ENCODE measurements around the gene TIAL1.

The TIAL1 gene

GRCh38 chr10:119539359-119539825, 57.4 kb downstream of the TIAL1 start:
- Histone ChIP-seq H3K27ac (ENCODE audit: low read depth, low read length) (no peak overlapping the region), H3K4ac (ENCODE audit: low read depth, low read length) (no peak overlapping the region), H3K4me3 (ENCODE audit: low read depth, low read length) (no peak overlapping the region)

GRCh38 chr10:119538632-119539358, 58.0 kb downstream of the TIAL1 start:
- WGBS (ENCODE audit: extremely low coverage, insufficient coverage, insufficient read length) = no CpG with 5 or more reads among the region's 9 CpGs
- DNase-seq = no peak
- H2BK5ac ChIP-seq (ENCODE audit: low read depth, low read length, poor library complexity) = no peak overlapping the region
- H3K27me3 ChIP-seq (ENCODE audit: insufficient read depth, low read length) = peaks cover 29% of the 10 kb centered on the region
- no peak overlapping the region for H3K4me3 ChIP-seq (ENCODE audit: low read depth, low read length)
- H3K23ac ChIP-seq (ENCODE audit: low read length) = no peak overlapping the region
- no peak overlapping the region for H4K12ac ChIP-seq (ENCODE audit: low read depth, low read length)
- H4K8ac ChIP-seq (ENCODE audit: low read depth, low read length) = no peak overlapping the region
- H3K4me2 ChIP-seq (ENCODE audit: low read length) = no peak overlapping the region
- H3K4me1 ChIP-seq (ENCODE audit: control insufficient read depth in 1 of 2, insufficient read depth in 2 of 2, low read length in 2 of 2) = peaks cover 3 to 9% of the 10 kb centered on the region in 2 experiments
- no peak overlapping the region for H2BK12ac ChIP-seq (ENCODE audit: low read length)
- no peak overlapping the region for H2AK5ac ChIP-seq (ENCODE audit: low read length)
- H2BK120ac ChIP-seq (ENCODE audit: insufficient read depth, low read length, poor library complexity) = no peak overlapping the region
- no peak overlapping the region for H3K18ac ChIP-seq (ENCODE audit: low read length)
- H3K4ac ChIP-seq (ENCODE audit: low read depth, low read length) = no peak overlapping the region
- no peaks in the 10 kb centered on the region for H3K36me3 ChIP-seq (ENCODE audit: control insufficient read depth in 1 of 2, insufficient read depth in 2 of 2, low read length in 2 of 2)
- H3K9ac ChIP-seq (ENCODE audit: low read length) = no peak overlapping the region
- H3K27ac ChIP-seq (ENCODE audit: low read depth, low read length) = no peak overlapping the region
- H3K14ac ChIP-seq (ENCODE audit: low read length) = no peak overlapping the region
- no peak overlapping the region for H2AFZ ChIP-seq (ENCODE audit: insufficient read depth, low read length, poor library complexity)
- H3K79me1 ChIP-seq (ENCODE audit: low read length) = no peaks in the 10 kb centered on the region
- no peak overlapping the region for H4K91ac ChIP-seq (ENCODE audit: low read depth, low read length)
- no peaks in the 10 kb centered on the region for H3K79me2 ChIP-seq (ENCODE audit: control insufficient read depth, insufficient read depth, low read length, poor library complexity)
- no peaks in the 10 kb centered on the region for H3K9me3 ChIP-seq (ENCODE audit: insufficient read depth, low read depth, low read length)

More at GRCh38 chr10:119539359-119539825, 57.4 kb downstream of the TIAL1 start:
- Histone ChIP-seq H2AFZ (ENCODE audit: insufficient read depth, low read length, poor library complexity) (no peak overlapping the region), H4K8ac (ENCODE audit: low read depth, low read length) (no peak overlapping the region), H3K27me3 (ENCODE audit: insufficient read depth, low read length) (peaks cover 31% of the 10 kb centered on the region), H3K79me2 (ENCODE audit: control insufficient read depth, insufficient read depth, low read length, poor library complexity) (no peaks in the 10 kb centered on the region), H3K9me3 (ENCODE audit: insufficient read depth, low read depth, low read length) (no peaks in the 10 kb centered on the region), H3K36me3 (ENCODE audit: control insufficient read depth in 1 of 2, insufficient read depth in 2 of 2, low read length in 2 of 2) (no peaks in the 10 kb centered on the region), H3K18ac (ENCODE audit: low read length) (no peak overlapping the region), H3K23ac (ENCODE audit: low read length) (no peak overlapping the region), H4K91ac (ENCODE audit: low read depth, low read length) (no peak overlapping the region), H2BK5ac (ENCODE audit: low read depth, low read length, poor library complexity) (no peak overlapping the region), H3K9ac (ENCODE audit: low read length) (no peak overlapping the region), H3K4me1 (ENCODE audit: control insufficient read depth in 1 of 2, insufficient read depth in 2 of 2, low read length in 2 of 2) (peaks cover 3 to 9% of the 10 kb centered on the region in 2 experiments), H2AK5ac (ENCODE audit: low read length) (no peak overlapping the region), H4K12ac (ENCODE audit: low read depth, low read length) (no peak overlapping the region), H2BK120ac (ENCODE audit: insufficient read depth, low read length, poor library complexity) (no peak overlapping the region), H3K79me1 (ENCODE audit: low read length) (no peaks in the 10 kb centered on the region), H3K14ac (ENCODE audit: low read length) (no peak overlapping the region), H2BK12ac (ENCODE audit: low read length) (no peak overlapping the region), H3K4me2 (ENCODE audit: low read length) (no peak overlapping the region)
- DNase-seq = no peak
- no CpG with 5 or more reads among the region's 9 CpGs for WGBS (ENCODE audit: extremely low coverage, insufficient coverage, insufficient read length)

GRCh38 chr10:119537953-119538630, 58.7 kb downstream of the TIAL1 start:
- no peak overlapping the region for H2BK120ac ChIP-seq (ENCODE audit: insufficient read depth, low read length, poor library complexity)
- no CpG with 5 or more reads among the region's 5 CpGs for WGBS (ENCODE audit: extremely low coverage, insufficient coverage, insufficient read length)
- no peak overlapping the region for H3K14ac ChIP-seq (ENCODE audit: low read length)
- H2AK5ac ChIP-seq (ENCODE audit: low read length) = no peak overlapping the region
- H3K4me1 ChIP-seq (ENCODE audit: control insufficient read depth in 1 of 2, insufficient read depth in 2 of 2, low read length in 2 of 2) = peaks cover 2 to 5% of the 10 kb centered on the region in 2 experiments
- peaks cover 23% of the 10 kb centered on the region for H3K27me3 ChIP-seq (ENCODE audit: insufficient read depth, low read length)
- no peak overlapping the region for H3K27ac ChIP-seq (ENCODE audit: low read depth, low read length)
- no peak for DNase-seq
- H3K79me1 ChIP-seq (ENCODE audit: low read length) = no peaks in the 10 kb centered on the region
- H3K4me2 ChIP-seq (ENCODE audit: low read length) = no peak overlapping the region
- H3K4me3 ChIP-seq (ENCODE audit: low read depth, low read length) = no peak overlapping the region
- no peaks in the 10 kb centered on the region for H3K9me3 ChIP-seq (ENCODE audit: insufficient read depth, low read depth, low read length)
- H3K79me2 ChIP-seq (ENCODE audit: control insufficient read depth, insufficient read depth, low read length, poor library complexity) = no peaks in the 10 kb centered on the region
- no peak overlapping the region for H4K91ac ChIP-seq (ENCODE audit: low read depth, low read length)
- H3K36me3 ChIP-seq (ENCODE audit: control insufficient read depth in 1 of 2, insufficient read depth in 2 of 2, low read length in 2 of 2) = no peaks in the 10 kb centered on the region
- H4K12ac ChIP-seq (ENCODE audit: low read depth, low read length) = no peak overlapping the region
- H4K8ac ChIP-seq (ENCODE audit: low read depth, low read length) = no peak overlapping the region
- H2BK5ac ChIP-seq (ENCODE audit: low read depth, low read length, poor library complexity) = no peak overlapping the region
- H3K9ac ChIP-seq (ENCODE audit: low read length) = no peak overlapping the region
- no peak overlapping the region for H2BK12ac ChIP-seq (ENCODE audit: low read length)
- no peak overlapping the region for H3K23ac ChIP-seq (ENCODE audit: low read length)
- H3K4ac ChIP-seq (ENCODE audit: low read depth, low read length) = no peak overlapping the region
- H2AFZ ChIP-seq (ENCODE audit: insufficient read depth, low read length, poor library complexity) = no peak overlapping the region
- no peak overlapping the region for H3K18ac ChIP-seq (ENCODE audit: low read length)

GRCh38 chr10:119536508-119537025, 60.2 kb downstream of the TIAL1 start:
- no CpG with 5 or more reads among the region's 9 CpGs for WGBS (ENCODE audit: extremely low coverage, insufficient coverage, insufficient read length)
- Histone ChIP-seq H2BK12ac (ENCODE audit: low read length) (no peak overlapping the region), H2BK120ac (ENCODE audit: insufficient read depth, low read length, poor library complexity) (no peak overlapping the region), H3K36me3 (ENCODE audit: control insufficient read depth in 1 of 2, insufficient read depth in 2 of 2, low read length in 2 of 2) (no peaks in the 10 kb centered on the region), H3K9me3 (ENCODE audit: insufficient read depth, low read depth, low read length) (no peaks in the 10 kb centered on the region), H3K27me3 (ENCODE audit: insufficient read depth, low read length) (peaks cover 7% of the 10 kb centered on the region), H3K79me2 (ENCODE audit: control insufficient read depth, insufficient read depth, low read length, poor library complexity) (no peaks in the 10 kb centered on the region), H3K27ac (ENCODE audit: low read depth, low read length) (no peak overlapping the region), H3K4ac (ENCODE audit: low read depth, low read length) (no peak overlapping the region), H3K9ac (ENCODE audit: low read length) (no peak overlapping the region), H3K23ac (ENCODE audit: low read length) (no peak overlapping the region), H3K18ac (ENCODE audit: low read length) (no peak overlapping the region), H2AFZ (ENCODE audit: insufficient read depth, low read length, poor library complexity) (no peak overlapping the region), H3K14ac (ENCODE audit: low read length) (no peak overlapping the region), H2AK5ac (ENCODE audit: low read length) (no peak overlapping the region), H4K8ac (ENCODE audit: low read depth, low read length) (no peak overlapping the region), H3K4me1 (ENCODE audit: control insufficient read depth in 1 of 2, insufficient read depth in 2 of 2, low read length in 2 of 2) (no peaks in the 10 kb centered on the region), H2BK5ac (ENCODE audit: low read depth, low read length, poor library complexity) (no peak overlapping the region), H3K79me1 (ENCODE audit: low read length) (no peaks in the 10 kb centered on the region), H3K4me3 (ENCODE audit: low read depth, low read length) (no peak overlapping the region), H4K12ac (ENCODE audit: low read depth, low read length) (no peak overlapping the region), H3K4me2 (ENCODE audit: low read length) (no peak overlapping the region), H4K91ac (ENCODE audit: low read depth, low read length) (no peak overlapping the region)
- no peak for DNase-seq
